K562 (cell line): Measurements from ENCODE around the gene PAK1IP1. TPM values are rescaled to one million over a fixed set of nuclear protein-coding genes. Genes with fewer than 3 reads are reported as not detected.
A peak's percentile ranks its signal among the peaks of the same experiment; 100 is the strongest.

Source experiments
- ARHGAP35 ChIP-seq: fragments of 450-650 bp; IDR thresholded peaks from 2 replicates; pipeline ENCODE4 v1.6.1; 2018; ENCODE audit not compliant: partially characterized antibody
- ARNT ChIP-seq, 2 experiments: fragments of 450-650 bp; IDR thresholded peaks; 2 replicates each; pipeline ENCODE4 v1.6.1; 2016; ENCODE audit warnings: mild to moderate bottlenecking in 1 of 2
- C11orf30 ChIP-seq: fragments of 450-650 bp; IDR thresholded peaks from 2 replicates; pipeline ENCODE4 v1.6.1; 2016; ENCODE audit warnings: low read depth, mild to moderate bottlenecking
- FUS ChIP-seq: fragments of 200-400 bp; formaldehyde crosslinking; optimal IDR thresholded peaks from 2 replicates; pipeline ENCODE3; 2017; ENCODE audit warnings: low read depth, low read length
- GTF2E2 ChIP-seq: fragments of 200-800 bp; sonication (Bioruptor generic); IDR thresholded peaks from 2 replicates; pipeline ENCODE4 v1.6.1; 2016; ENCODE audit warnings: missing genetic modification characterization, missing compliant biosample characterization
- HNRNPLL ChIP-seq: fragments of 200-400 bp; formaldehyde crosslinking; IDR thresholded peaks from 2 replicates; pipeline ENCODE4 v1.6.1; 2017; ENCODE audit warnings: low read length, low read depth, mild to moderate bottlenecking; ENCODE audit not compliant: poor library complexity, severe bottlenecking
- IFI16 ChIP-seq: fragments of 250-450 bp; sonication (Bioruptor Pico); IDR thresholded peaks from 2 replicates; pipeline ENCODE4 v2.1.2; 2022; ENCODE audit warnings: mild to moderate bottlenecking, inconsistent platforms
- KDM1A ChIP-seq, 2 experiments: fragments of 450-650 bp; IDR thresholded peaks; 2 replicates each; pipeline ENCODE4 v1.6.1; 2016; ENCODE audit warnings: mild to moderate bottlenecking in 2 of 2
- MEF2A ChIP-seq: IDR thresholded peaks from 2 replicates; pipeline ENCODE4 v1.6.1; 2011; ENCODE audit warnings: low read depth, mild to moderate bottlenecking, low read length, moderate library complexity; ENCODE audit not compliant: control insufficient read depth
- NR4A1 ChIP-seq, 2 experiments: fragments of 250-450 bp in 1 of 2; fragments of 450-650 bp in 1 of 2; sonication (Bioruptor Pico) in 1 of 2; IDR thresholded peaks; 2 replicates each; pipeline versions ENCODE4 v1.4.0 to v1.6.1; 2016 to 2020; ENCODE audit warnings: mild to moderate bottlenecking in 2 of 2, missing compliant biosample characterization in 1 of 2, missing genetic modification characterization in 1 of 2, moderate library complexity in 1 of 2
- NRF1 ChIP-seq, 2 experiments: fragments of 450-650 bp; IDR thresholded peaks in 1 of 2; conservative IDR thresholded peaks in 1 of 2; 2 replicates each; pipeline ENCODE4 v1.6.1; 2014; ENCODE audit warnings: mild to moderate bottlenecking in 2 of 2
- POU5F1 ChIP-seq: fragments of 150-350 bp; IDR thresholded peaks from 2 replicates; pipeline ENCODE4 v1.6.1; 2014; ENCODE audit warnings: borderline replicate concordance, low read length, low read depth, mild to moderate bottlenecking; ENCODE audit not compliant: partially characterized antibody
- SETDB1 ChIP-seq: IDR thresholded peaks from one replicate; pipeline ENCODE4 v1.6.1; 2012; ENCODE audit warnings: low read length, control low read depth, inconsistent platforms
- STAT5A ChIP-seq: IDR thresholded peaks from 2 replicates; pipeline ENCODE4 v1.6.1; 2012; ENCODE audit warnings: low read length, inconsistent platforms, borderline replicate concordance
- ZNF146 ChIP-seq: IDR thresholded peaks from one replicate; pipeline ENCODE4 v1.6.1; 2018; ENCODE audit warnings: missing compliant biosample characterization; ENCODE audit not compliant: unreplicated experiment
- ZNF3 ChIP-seq: fragments of 250-450 bp; sonication (Bioruptor Pico); IDR thresholded peaks from 2 replicates; pipeline ENCODE4 v1.5.0; 2021; ENCODE audit warnings: mild to moderate bottlenecking, moderate library complexity
- ZNF436 ChIP-seq: fragments of 250-450, 450-650 bp; sonication (Bioruptor Pico); formaldehyde crosslinking; IDR thresholded peaks from 2 replicates; pipeline ENCODE4 v1.7.0; 2020; ENCODE audit warnings: mild to moderate bottlenecking
- ZNF76 ChIP-seq: fragments of 250-450 bp; sonication (Bioruptor Pico); IDR thresholded peaks from 2 replicates; pipeline ENCODE4 v1.4.0; 2020; ENCODE audit warnings: mild to moderate bottlenecking, moderate library complexity, borderline replicate concordance
- polyA plus RNA-seq, 8 experiments: library from polyadenylated mRNA; depleted of rRNA in 4 of 8; stranded (reverse) in 5 of 8; unstranded in 3 of 8; fragments of >200 nt; fragmentation: Nextera tagmentation in 2 of 8; fragmentation: Illumina TruSeq in 1 of 8; extraction: Ambion mirVana in 2 of 8; extraction: Trizol in 1 of 8; gene quantifications; 2 replicates each; pipeline versions ENCODE4 v1.2.1 to v1.2.3, GENCODE V29; 2011 to 2014; ENCODE audit warnings: inconsistent platforms in 1 of 8, missing spikeins in 1 of 8
- total RNA-seq, 7 experiments: library from RNA; depleted of rRNA in 6 of 7; stranded (reverse); fragments of >200 nt in 6 of 7; fragmentation: Illumina TruSeq in 2 of 7; extraction: Trizol in 2 of 7; gene quantifications; 2 replicates each; pipeline versions ENCODE4 v1.2.1 to v1.2.3, GENCODE V29; 2011 to 2021; ENCODE audit warnings: low replicate concordance in 1 of 7
- TF ChIP-seq, protein P1 (sequence below): fragments of 450-650 bp; formaldehyde crosslinking; IDR thresholded peaks from 2 replicates; pipeline ENCODE4 v1.4.0; 2020; ENCODE audit warnings: mild to moderate bottlenecking, moderate library complexity
- TF ChIP-seq, protein P2 (sequence below), 2 experiments: fragments of 150-350 bp in 1 of 2; IDR thresholded peaks; 2 replicates each; pipeline ENCODE4 v1.6.1; 2012 to 2016; ENCODE audit warnings: low read depth in 2 of 2, low read length in 2 of 2, mild to moderate bottlenecking in 1 of 2, moderate library complexity in 1 of 2
- TF ChIP-seq, protein P3 (sequence below): sonication (generic); formaldehyde crosslinking; IDR thresholded peaks from 2 replicates; pipeline ENCODE4 v1.8.1; 2022; ENCODE audit warnings: missing genetic modification reagents
- TF ChIP-seq, protein P4 (sequence below): fragments of 250-450 bp; sonication (Bioruptor Pico); IDR thresholded peaks from 2 replicates; pipeline ENCODE4 v1.5.0; 2022; ENCODE audit warnings: mild to moderate bottlenecking

The PAK1IP1 gene
- total and polyA plus RNA-seq, 9 of the 15 experiments (the other 6 are each of a cell fraction or from before 2014, with no cell fraction given) = 50.0 to 200 (median 87.0) TPM

DNA sequence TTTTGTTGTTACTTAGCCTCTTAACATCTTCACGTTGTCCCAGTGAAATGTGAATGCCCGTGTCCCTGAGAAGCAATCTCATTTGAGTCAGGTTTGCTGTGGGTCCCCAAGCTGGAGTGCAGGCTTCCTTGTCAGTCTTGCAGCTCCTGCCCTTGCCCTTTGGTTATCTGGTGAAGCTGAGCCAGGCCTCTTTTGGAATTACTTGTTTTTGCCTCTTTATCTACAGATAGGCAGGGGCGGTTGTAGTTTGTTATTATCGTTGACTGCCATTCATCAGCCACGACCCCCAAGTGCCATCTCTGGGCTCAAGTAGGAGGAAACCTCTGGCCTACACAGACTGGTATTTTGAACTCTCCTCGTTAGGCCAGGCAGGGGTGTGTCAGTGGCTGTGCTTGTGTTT is 30.3 kb downstream of the PAK1IP1 start (continued):
- TF ChIP-seq STAT5A (peak; percentile 69; the same call in 1 of the 2 replicates), ZNF146 (CRISPR knock-in tag) (no peak), ZNF436 (CRISPR knock-in tag) (no peak), HNRNPLL (no peak), FUS (no peak), MEF2A (no peak), ZNF3 (CRISPR knock-in tag) (no peak), SETDB1 (no peak), ARNT (IDR thresholded peaks at IDR 0.05) (no peak), KDM1A (IDR thresholded peaks at IDR 0.05) (peak; percentile 62 to 66; a peak in 3 of 4 replicates), IFI16 (no peak), NRF1 (conservative IDR thresholded peaks at IDR 0.05 in 1 of 2, IDR thresholded peaks at IDR 0.05 in 1 of 2) (no peak), C11orf30 (no peak), GTF2E2 (no peak), POU5F1 (no peak), NR4A1 (CRISPR knock-in tag; IDR thresholded peaks at IDR 0.05) (0 out of 2 replicates have a peak, but pooled peaks have one; percentile 17), NR4A1 (tag; IDR thresholded peaks at IDR 0.05) (no peak), ZNF76 (CRISPR knock-in tag) (no peak), ARHGAP35 (no peak)
- TF ChIP-seq, protein P1, sequence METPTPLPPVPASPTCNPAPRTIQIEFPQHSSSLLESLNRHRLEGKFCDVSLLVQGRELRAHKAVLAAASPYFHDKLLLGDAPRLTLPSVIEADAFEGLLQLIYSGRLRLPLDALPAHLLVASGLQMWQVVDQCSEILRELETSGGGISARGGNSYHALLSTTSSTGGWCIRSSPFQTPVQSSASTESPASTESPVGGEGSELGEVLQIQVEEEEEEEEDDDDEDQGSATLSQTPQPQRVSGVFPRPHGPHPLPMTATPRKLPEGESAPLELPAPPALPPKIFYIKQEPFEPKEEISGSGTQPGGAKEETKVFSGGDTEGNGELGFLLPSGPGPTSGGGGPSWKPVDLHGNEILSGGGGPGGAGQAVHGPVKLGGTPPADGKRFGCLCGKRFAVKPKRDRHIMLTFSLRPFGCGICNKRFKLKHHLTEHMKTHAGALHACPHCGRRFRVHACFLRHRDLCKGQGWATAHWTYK = no peak
- TF ChIP-seq, protein P2, sequence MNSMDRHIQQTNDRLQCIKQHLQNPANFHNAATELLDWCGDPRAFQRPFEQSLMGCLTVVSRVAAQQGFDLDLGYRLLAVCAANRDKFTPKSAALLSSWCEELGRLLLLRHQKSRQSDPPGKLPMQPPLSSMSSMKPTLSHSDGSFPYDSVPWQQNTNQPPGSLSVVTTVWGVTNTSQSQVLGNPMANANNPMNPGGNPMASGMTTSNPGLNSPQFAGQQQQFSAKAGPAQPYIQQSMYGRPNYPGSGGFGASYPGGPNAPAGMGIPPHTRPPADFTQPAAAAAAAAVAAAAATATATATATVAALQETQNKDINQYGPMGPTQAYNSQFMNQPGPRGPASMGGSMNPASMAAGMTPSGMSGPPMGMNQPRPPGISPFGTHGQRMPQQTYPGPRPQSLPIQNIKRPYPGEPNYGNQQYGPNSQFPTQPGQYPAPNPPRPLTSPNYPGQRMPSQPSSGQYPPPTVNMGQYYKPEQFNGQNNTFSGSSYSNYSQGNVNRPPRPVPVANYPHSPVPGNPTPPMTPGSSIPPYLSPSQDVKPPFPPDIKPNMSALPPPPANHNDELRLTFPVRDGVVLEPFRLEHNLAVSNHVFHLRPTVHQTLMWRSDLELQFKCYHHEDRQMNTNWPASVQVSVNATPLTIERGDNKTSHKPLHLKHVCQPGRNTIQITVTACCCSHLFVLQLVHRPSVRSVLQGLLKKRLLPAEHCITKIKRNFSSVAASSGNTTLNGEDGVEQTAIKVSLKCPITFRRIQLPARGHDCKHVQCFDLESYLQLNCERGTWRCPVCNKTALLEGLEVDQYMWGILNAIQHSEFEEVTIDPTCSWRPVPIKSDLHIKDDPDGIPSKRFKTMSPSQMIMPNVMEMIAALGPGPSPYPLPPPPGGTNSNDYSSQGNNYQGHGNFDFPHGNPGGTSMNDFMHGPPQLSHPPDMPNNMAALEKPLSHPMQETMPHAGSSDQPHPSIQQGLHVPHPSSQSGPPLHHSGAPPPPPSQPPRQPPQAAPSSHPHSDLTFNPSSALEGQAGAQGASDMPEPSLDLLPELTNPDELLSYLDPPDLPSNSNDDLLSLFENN (IDR thresholded peaks at IDR 0.05; ENCODE audit: low read depth in 2 of 2, low read length in 2 of 2) = peak in 1 of 2 experiments; percentile 49; a peak in 1 of 4 replicates
- TF ChIP-seq, protein P3, sequence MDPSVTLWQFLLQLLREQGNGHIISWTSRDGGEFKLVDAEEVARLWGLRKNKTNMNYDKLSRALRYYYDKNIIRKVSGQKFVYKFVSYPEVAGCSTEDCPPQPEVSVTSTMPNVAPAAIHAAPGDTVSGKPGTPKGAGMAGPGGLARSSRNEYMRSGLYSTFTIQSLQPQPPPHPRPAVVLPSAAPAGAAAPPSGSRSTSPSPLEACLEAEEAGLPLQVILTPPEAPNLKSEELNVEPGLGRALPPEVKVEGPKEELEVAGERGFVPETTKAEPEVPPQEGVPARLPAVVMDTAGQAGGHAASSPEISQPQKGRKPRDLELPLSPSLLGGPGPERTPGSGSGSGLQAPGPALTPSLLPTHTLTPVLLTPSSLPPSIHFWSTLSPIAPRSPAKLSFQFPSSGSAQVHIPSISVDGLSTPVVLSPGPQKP (CRISPR knock-in tag) = no peak
- TF ChIP-seq, protein P4, sequence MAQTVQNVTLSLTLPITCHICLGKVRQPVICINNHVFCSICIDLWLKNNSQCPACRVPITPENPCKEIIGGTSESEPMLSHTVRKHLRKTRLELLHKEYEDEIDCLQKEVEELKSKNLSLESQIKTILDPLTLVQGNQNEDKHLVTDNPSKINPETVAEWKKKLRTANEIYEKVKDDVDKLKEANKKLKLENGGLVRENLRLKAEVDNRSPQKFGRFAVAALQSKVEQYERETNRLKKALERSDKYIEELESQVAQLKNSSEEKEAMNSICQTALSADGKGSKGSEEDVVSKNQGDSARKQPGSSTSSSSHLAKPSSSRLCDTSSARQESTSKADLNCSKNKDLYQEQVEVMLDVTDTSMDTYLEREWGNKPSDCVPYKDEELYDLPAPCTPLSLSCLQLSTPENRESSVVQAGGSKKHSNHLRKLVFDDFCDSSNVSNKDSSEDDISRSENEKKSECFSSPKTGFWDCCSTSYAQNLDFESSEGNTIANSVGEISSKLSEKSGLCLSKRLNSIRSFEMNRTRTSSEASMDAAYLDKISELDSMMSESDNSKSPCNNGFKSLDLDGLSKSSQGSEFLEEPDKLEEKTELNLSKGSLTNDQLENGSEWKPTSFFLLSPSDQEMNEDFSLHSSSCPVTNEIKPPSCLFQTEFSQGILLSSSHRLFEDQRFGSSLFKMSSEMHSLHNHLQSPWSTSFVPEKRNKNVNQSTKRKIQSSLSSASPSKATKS (CRISPR knock-in tag) = no peak
